CD4-positive, alpha-beta T cell treated with Interleukin-17A for 1 hour (primary cell): ENCODE measurements around the gene TXNDC11.
A peak's percentile ranks its signal among the peaks of the same experiment; 100 is the strongest.

Experiments
- DNase-seq: peaks from one replicate; pipeline ENCODE4 v3.0.0-alpha.2; 2020

TXNDC11 gene

GRCh38 chr16:11650641-11651591 lies 91.7 kb downstream of the TXNDC11 start:
- DNase-seq, result no peak

- DNase-seq, result no peak
These were observed 93.4 kb downstream of the TXNDC11 start for GRCh38 chr16:11649276-11649675.

GRCh38 chr16:11642765-11643116 lies 99.9 kb downstream of the TXNDC11 start:
- DNase-seq, result no peak

GRCh38 chr16:11640987-11641817 lies 101.5 kb downstream of the TXNDC11 start:
- DNase-seq, result peak; percentile 76

- peak; percentile 36 for DNase-seq
These were observed 102.4 kb downstream of the TXNDC11 start for GRCh38 chr16:11639925-11640899.

- no peak for DNase-seq
These were observed 103.6 kb downstream of the TXNDC11 start for GRCh38 chr16:11639008-11639562.

GRCh38 chr16:11638140-11638539 lies 104.5 kb downstream of the TXNDC11 start:
- DNase-seq, result no peak

DNA sequence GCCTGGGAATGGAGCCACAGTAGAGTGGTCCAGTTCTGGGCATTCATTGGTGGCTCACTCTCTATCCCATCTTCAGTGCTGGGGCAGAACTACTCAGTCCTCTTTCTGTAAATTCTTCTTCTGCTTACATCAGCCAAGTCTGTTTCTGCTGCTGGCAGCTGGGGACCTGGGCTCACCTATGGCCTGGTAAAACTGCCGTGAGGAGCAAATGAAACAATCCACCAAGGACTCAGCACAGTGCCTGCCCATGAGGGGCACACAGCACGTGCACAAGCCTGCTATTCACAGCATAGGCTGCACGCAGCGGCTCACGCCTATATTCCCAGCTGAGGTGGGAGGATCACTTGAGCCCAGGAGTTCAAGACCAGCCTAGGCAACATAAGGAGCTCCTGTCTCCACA lies 105.3 kb downstream of the TXNDC11 start:
- no peak for DNase-seq

- peak; percentile 28 for DNase-seq
These were observed 106.4 kb downstream of the TXNDC11 start for GRCh38 chr16:11636172-11636721.

GRCh38 chr16:11635679-11636171 lies 106.9 kb downstream of the TXNDC11 start:
- DNase-seq, result no peak

- no peak for DNase-seq
These were observed 107.5 kb downstream of the TXNDC11 start for GRCh38 chr16:11635113-11635652.

DNA sequence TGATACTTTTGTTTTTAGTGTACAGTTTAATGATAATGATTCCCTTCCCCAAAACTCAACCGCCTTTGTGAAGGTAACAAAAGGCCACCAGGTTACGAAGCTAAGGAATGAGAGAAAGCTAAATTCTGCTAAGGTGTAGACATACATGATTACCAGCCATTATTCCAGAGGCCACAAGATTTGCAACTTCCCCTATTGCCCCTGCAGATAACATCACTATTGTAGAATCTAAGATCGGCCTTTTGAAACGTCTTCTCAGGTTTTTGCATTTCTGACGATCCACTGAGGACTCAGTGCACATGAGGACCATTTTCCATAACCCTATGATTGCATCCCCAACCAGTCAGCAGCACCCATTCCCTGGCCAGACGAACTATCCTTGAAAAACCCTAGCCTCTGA lies 108.3 kb downstream of the TXNDC11 start:
- DNase-seq, result no peak

- no peak for DNase-seq
These were observed 109.5 kb downstream of the TXNDC11 start for GRCh38 chr16:11633113-11633512.

DNA sequence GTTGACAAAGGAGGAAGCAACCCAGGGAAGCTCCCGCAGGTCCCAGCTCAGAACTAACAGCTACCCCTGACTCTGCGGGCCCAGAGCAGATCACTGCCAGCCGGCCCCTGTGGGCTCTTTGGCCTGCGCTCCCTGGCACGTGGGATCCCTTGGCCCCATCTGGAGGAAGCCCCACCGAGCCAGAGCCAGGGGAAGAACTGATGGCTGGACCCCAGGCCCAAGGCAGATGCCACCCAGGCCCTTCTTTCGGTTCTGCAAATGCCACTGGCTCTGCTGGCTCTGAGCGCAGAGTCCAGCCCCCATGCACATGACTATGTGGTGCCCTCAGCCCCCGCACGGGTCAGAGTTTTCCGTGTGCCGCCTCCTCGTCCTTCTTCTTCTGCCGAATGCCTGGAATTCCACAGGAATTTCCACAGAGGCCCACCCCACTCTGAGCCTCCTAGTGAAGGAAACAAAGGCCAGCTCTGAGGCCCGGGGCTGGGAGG lies 110.2 kb downstream of the TXNDC11 start:
- no peak for DNase-seq

- no peak for DNase-seq
These were observed 111.4 kb downstream of the TXNDC11 start for GRCh38 chr16:11631214-11631613.

GRCh38 chr16:11630768-11631056 lies 111.9 kb downstream of the TXNDC11 start:
- DNase-seq, result no peak

GRCh38 chr16:11630046-11630767 lies 112.5 kb downstream of the TXNDC11 start:
- DNase-seq, result no peak
